B cell (primary cell): ENCODE measurements around the gene ECHDC3. TPM values are rescaled to one million over a fixed set of nuclear protein-coding genes. Genes with fewer than 3 reads are reported as not detected.

ENCODE experiments used
- ATAC-seq: fragments of 200-7000 bp; cut with Tn5 transposase; one replicate; pipeline ENCODE4 v1.10.0; 2021; ENCODE audit warnings: low read depth, mild to moderate bottlenecking, moderate number of reproducible peaks, moderate library complexity
- CTCF ChIA-PET: fragments of 350-600 bp; sonication (Branson Sonifier 250); formaldehyde crosslinking; loops from one replicate; lab custom pipeline; 2021; ENCODE audit warnings: antibody characterized with exemption, inconsistent platforms; lab: Charles Lee
- POLR2A ChIA-PET: fragments of 350-600 bp; sonication (Branson Sonifier 250); formaldehyde crosslinking; loops from one replicate; lab custom pipeline; 2021; ENCODE audit warnings: antibody characterized with exemption; lab: Charles Lee
- DNase-seq: peaks from one replicate; pipeline ENCODE4 v3.0.0; 2013
- H2AFZ ChIP-seq: 2 replicates; pipeline ENCODE4 v1.6.1; 2012; ENCODE audit warnings: mild to moderate bottlenecking, low read depth, low read length; ENCODE audit not compliant: insufficient read depth, poor library complexity, severe bottlenecking
- H3K27ac ChIP-seq, 2 donors: 1 replicate in 1 of 2; 2 replicates in 1 of 2; pipeline ENCODE4 v1.5.1; 2012 to 2013; ENCODE audit warnings: low read length in 2 of 2, mild to moderate bottlenecking in 2 of 2, moderate library complexity in 1 of 2
- H3K27me3 ChIP-seq, 4 experiments: fragments of 200-600 bp in 1 of 4; sonication (generic) in 1 of 4; replicated peaks in 1 of 4; 1 replicate in 2 of 4; 2 replicates in 2 of 4; pipeline versions ENCODE4 v1.6.1 to v1.7.0; 2013 to 2016; ENCODE audit warnings: low read length in 3 of 4, mild to moderate bottlenecking in 2 of 4, mixed read lengths in 1 of 4, moderate library complexity in 1 of 4; ENCODE audit not compliant: insufficient read depth in 4 of 4, control insufficient read depth in 3 of 4; ENCODE audit errors: control extremely low read depth in 1 of 4
- H3K36me3 ChIP-seq, 2 experiments: replicated peaks in 1 of 2; 1 replicate in 1 of 2; 2 replicates in 1 of 2; pipeline versions ENCODE4 v1.6.1 to v1.7.1; 2013; ENCODE audit warnings: low read length in 1 of 2; ENCODE audit not compliant: insufficient read depth in 2 of 2, control insufficient read depth in 1 of 2; ENCODE audit errors: control extremely low read depth in 1 of 2, extremely low read depth in 1 of 2
- H3K4me1 ChIP-seq, 2 donors: fragments of 200-600 bp in 1 of 2; sonication (generic) in 1 of 2; 1 replicate in 1 of 2; 2 replicates in 1 of 2; pipeline versions ENCODE4 v1.5.1 to v1.6.1; 2013 to 2017; ENCODE audit warnings: low read length in 2 of 2; ENCODE audit not compliant: control insufficient read depth in 2 of 2, insufficient read depth in 2 of 2
- H3K4me2 ChIP-seq: replicated peaks from 2 replicates; pipeline ENCODE3; 2012; ENCODE audit warnings: mild to moderate bottlenecking, low read depth, low read length; ENCODE audit not compliant: poor library complexity, severe bottlenecking
- H3K4me3 ChIP-seq, 5 experiments: fragments of 200-600 bp in 1 of 5; sonication (generic) in 1 of 5; 1 replicate in 3 of 5; 2 replicates in 2 of 5; pipeline versions ENCODE4 v1.5.1 to v1.7.0; 2011 to 2016; ENCODE audit warnings: low read length in 4 of 5, mild to moderate bottlenecking in 4 of 5, low read depth in 2 of 5, control low read depth in 1 of 5, moderate library complexity in 1 of 5; ENCODE audit not compliant: insufficient read depth in 1 of 5; ENCODE audit errors: control extremely low read depth in 1 of 5, extremely low read depth in 1 of 5
- H3K79me2 ChIP-seq: fragments of 200-600 bp; sonication (generic); one replicate; pipeline ENCODE4 v1.6.0; 2016; ENCODE audit warnings: low read length; ENCODE audit not compliant: control insufficient read depth, insufficient read depth
- H3K9ac ChIP-seq: fragments of 200-600 bp; sonication (generic); 2 replicates; pipeline ENCODE4 v1.6.1; 2017; ENCODE audit warnings: mild to moderate bottlenecking, low read length, moderate library complexity
- H3K9me3 ChIP-seq, 3 donors: one replicate each; pipeline versions ENCODE4 v1.6.1 to v1.7.1; 2013; ENCODE audit warnings: low read length in 2 of 3; ENCODE audit not compliant: control insufficient read depth in 2 of 3, insufficient read depth in 1 of 3; ENCODE audit errors: control extremely low read depth in 1 of 3
- H4K20me1 ChIP-seq: 2 replicates; pipeline ENCODE4 v1.6.0; 2012; ENCODE audit warnings: mild to moderate bottlenecking, low read length; ENCODE audit not compliant: insufficient read depth, control insufficient read depth, poor library complexity, severe bottlenecking
- H3K27ac Mint-ChIP-seq: one replicate; pipeline ENCODE4 v1.8.0; 2021; ENCODE audit warnings: mixed read lengths
- H3K27me3 Mint-ChIP-seq: one replicate; pipeline ENCODE4 v1.8.0; 2021; ENCODE audit warnings: mixed read lengths
- H3K4me1 Mint-ChIP-seq: one replicate; pipeline ENCODE4 v1.8.0; 2021; ENCODE audit warnings: mixed read lengths
- H3K4me3 Mint-ChIP-seq: one replicate; pipeline ENCODE4 v1.8.0; 2021; ENCODE audit warnings: mixed read lengths
- H3K9me3 Mint-ChIP-seq: one replicate; pipeline ENCODE4 v1.8.0; 2022; ENCODE audit warnings: mixed read lengths; ENCODE audit not compliant: insufficient read depth
- EZH2 ChIP-seq: IDR thresholded peaks from 2 replicates; pipeline ENCODE4 v1.6.1; 2012; ENCODE audit warnings: borderline replicate concordance, low read depth, mild to moderate bottlenecking, moderate library complexity, low read length; ENCODE audit not compliant: insufficient read depth, poor library complexity, severe bottlenecking
- WGBS: methylation state at CpG from one replicate; pipeline ENCODE4 v1.1.5; 2013; ENCODE audit warnings: missing lambda C conversion rate; ENCODE audit not compliant: insufficient coverage; 5-methylcytosine and 5-hydroxymethylcytosine counted together
- intact Hi-C: fragments of 100-400 bp; cut with micrococcal nuclease; formaldehyde crosslinking; loops from one replicate; pipeline ENCODE4 v1.10.0; 2022
- polyA plus RNA-seq: library from polyadenylated mRNA; depleted of rRNA; stranded (reverse); fragments of >200 nt; gene quantifications from 2 replicates; pipeline ENCODE4 v1.2.3, GENCODE V29; 2012
- total RNA-seq, 2 donors: library from RNA; stranded (reverse); fragments of 120-200 nt in 1 of 2; gene quantifications; 1 replicate in 1 of 2; 2 replicates in 1 of 2; pipeline versions ENCODE4 v1.2.3 to v1.2.4, GENCODE V29; 2013 to 2022
- TF ChIP-seq, protein P1 (sequence below): fragments of 200-600 bp; IDR thresholded peaks from one replicate; pipeline ENCODE4 v1.8.0; 2022; ENCODE audit warnings: antibody characterized with exemption, mild to moderate bottlenecking

The ECHDC3 gene
- total and polyA plus RNA-seq, 2 donors (not counting 1 experiment from before 2014, with no cell fraction given), result 3.9 to 9.6 TPM

DNA sequence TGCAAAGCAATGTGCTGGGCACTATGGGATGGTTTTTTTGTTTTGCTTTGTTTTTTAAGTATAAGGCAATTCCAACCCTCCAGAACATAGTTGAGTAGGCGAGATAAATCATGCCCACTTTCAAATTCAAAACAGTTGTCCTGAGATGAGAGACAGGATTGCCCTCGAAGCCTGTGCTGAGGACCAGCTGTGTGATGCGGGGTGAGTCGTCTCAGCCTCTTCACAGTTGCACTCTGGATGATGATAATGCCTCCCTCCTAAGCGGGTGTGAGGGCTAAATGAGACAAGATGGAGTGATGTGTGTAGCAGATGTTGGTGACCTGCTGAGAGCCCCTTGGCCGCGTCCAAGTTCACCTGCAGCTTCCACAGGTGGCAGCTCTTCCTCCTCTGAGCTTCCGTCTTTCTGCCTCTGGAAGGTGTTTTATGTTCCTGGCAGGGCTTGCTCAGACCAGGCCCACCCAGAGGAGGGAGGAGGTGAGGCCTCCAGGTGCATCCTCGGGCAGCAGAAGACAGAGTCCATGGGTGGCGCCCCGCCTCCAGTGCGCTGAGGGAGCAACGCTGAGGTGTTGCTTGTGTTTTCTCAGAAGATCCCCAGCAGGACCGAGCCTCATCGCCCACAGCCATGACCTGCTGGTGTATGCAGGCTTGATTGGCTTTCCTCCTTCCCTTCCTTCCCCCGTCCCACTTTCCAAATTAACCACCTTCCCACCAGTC is 30.6 kb downstream of the ECHDC3 start:
- POLR2A ChIA-PET, result no interaction called here

DNA sequence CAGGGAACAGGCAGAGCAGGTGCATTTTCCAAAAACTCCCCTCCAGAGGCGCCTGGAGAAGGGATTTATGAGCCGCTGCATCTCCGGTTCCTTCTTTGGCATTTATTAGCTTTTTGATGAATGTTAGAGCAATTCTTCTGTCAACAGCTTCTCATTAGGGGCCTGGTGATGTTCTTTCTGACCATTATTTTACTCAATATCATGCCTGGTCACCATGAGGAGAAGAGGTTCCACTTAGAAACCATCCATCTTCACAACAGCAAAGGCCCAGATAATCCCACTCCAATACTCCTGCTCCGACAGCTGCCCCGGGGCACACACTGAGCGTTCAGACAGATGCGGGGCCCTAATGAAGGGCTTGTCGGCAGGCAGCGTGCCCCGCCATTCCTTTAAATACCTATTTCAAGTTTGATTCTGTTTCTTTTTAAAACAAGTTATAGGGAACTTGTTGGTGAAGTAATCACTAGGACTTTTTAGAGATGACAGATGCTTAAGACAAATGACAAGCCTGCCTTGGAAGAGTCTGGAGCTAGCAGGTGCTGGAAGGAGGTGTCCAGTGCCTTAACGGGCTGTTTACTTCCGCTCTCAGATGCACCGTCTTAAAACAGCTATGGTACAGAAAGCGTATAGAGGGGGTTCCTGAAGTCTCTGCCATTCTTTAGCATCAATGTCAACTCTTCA is 31.7 kb downstream of the ECHDC3 start:
- Mint-ChIP-seq H3K4me3 (no peak overlapping the region), H3K9me3 (no peaks in the 10 kb centered on the region)
- TF ChIP-seq EZH2, result no peak
- TF ChIP-seq, protein P1, sequence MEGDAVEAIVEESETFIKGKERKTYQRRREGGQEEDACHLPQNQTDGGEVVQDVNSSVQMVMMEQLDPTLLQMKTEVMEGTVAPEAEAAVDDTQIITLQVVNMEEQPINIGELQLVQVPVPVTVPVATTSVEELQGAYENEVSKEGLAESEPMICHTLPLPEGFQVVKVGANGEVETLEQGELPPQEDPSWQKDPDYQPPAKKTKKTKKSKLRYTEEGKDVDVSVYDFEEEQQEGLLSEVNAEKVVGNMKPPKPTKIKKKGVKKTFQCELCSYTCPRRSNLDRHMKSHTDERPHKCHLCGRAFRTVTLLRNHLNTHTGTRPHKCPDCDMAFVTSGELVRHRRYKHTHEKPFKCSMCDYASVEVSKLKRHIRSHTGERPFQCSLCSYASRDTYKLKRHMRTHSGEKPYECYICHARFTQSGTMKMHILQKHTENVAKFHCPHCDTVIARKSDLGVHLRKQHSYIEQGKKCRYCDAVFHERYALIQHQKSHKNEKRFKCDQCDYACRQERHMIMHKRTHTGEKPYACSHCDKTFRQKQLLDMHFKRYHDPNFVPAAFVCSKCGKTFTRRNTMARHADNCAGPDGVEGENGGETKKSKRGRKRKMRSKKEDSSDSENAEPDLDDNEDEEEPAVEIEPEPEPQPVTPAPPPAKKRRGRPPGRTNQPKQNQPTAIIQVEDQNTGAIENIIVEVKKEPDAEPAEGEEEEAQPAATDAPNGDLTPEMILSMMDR, result no peak

More for the DNA sequence above, 30.6 kb downstream of the ECHDC3 start:
- CTCF ChIA-PET, result no interaction called here
- H3K4me1 ChIP-seq, result no peaks in the 10 kb centered on the region
- H3K9me3 ChIP-seq, result no peaks in the 10 kb centered on the region
- Mint-ChIP-seq H3K4me1 (no peaks in the 10 kb centered on the region), H3K27ac (no peak overlapping the region), H3K27me3 (peaks cover 10% of the 10 kb centered on the region), H3K9me3 (no peaks in the 10 kb centered on the region), H3K4me3 (no peak overlapping the region)
- no peak overlapping the region for H3K4me2 ChIP-seq
- intact Hi-C loops, result no loop called here
- no peak for DNase-seq
- no peak overlapping the region for H3K9ac ChIP-seq
- no peak for ATAC-seq
- no peak overlapping the region for H2AFZ ChIP-seq
- H3K27ac ChIP-seq, result no peak overlapping the region
- no peaks in the 10 kb centered on the region for H3K36me3 ChIP-seq
- WGBS, result 93% methylated on average over 14 of the region's 16 CpGs
- no peak overlapping the region for H3K4me3 ChIP-seq
- no peaks in the 10 kb centered on the region for H3K27me3 ChIP-seq
- TF ChIP-seq EZH2, result no peak
- TF ChIP-seq, protein P1, result no peak
- H3K79me2 ChIP-seq, result no peaks in the 10 kb centered on the region
- no peaks in the 10 kb centered on the region for H4K20me1 ChIP-seq

More for the DNA sequence above, 31.7 kb downstream of the ECHDC3 start:
- ATAC-seq (no peak), DNase-seq (no peak)
- intact Hi-C loops, result no loop called here
- no peaks in the 10 kb centered on the region for H4K20me1 ChIP-seq
- H3K27me3 ChIP-seq, result no peaks in the 10 kb centered on the region
- no peak overlapping the region for H3K4me3 ChIP-seq
- no peaks in the 10 kb centered on the region for H3K79me2 ChIP-seq
- ChIA-PET CTCF (no interaction called here), POLR2A (no interaction called here)
- no peak overlapping the region for H2AFZ ChIP-seq
- no peak overlapping the region for H3K27ac ChIP-seq
- peaks cover 10% of the 10 kb centered on the region for H3K27me3 Mint-ChIP-seq
- no peak overlapping the region for H3K9ac ChIP-seq
- H3K9me3 ChIP-seq, result peaks cover 0 to 3% (median 0%) of the 10 kb centered on the region in 3 donors
- H3K36me3 ChIP-seq, result no peaks in the 10 kb centered on the region
- H3K4me1 Mint-ChIP-seq, result no peaks in the 10 kb centered on the region
- no peak overlapping the region for H3K27ac Mint-ChIP-seq
- H3K4me2 ChIP-seq, result no peak overlapping the region
- no peaks in the 10 kb centered on the region for H3K4me1 ChIP-seq
- 83% methylated on average over 1 of the region's 14 CpGs for WGBS
